ENCODE results near the gene PLPPR2.

The PLPPR2 gene

DNA sequence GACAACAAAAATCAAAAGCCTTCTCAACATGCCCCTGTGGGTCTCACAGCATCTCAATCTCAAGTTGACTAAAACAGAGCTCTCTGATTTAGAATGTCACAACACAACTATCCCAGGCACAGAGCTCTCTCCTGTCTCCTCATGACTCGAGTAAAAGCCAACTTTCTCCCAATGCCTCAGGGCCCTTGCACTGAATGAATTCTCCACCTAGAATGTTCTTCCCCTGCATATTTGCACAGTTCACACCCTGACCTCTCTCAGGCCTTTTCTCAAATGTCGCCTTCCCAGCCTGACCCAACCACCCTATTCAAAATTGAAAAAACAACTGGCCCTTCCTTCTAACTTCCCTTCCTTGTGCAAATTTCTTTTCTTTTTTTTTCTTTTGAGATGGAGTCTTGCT is 15.5 kb downstream of the PLPPR2 start:
- Histone ChIP-seq H3K36me3 (ENCODE audit: control insufficient read depth in 5 of 5, insufficient read depth in 5 of 5, low read length in 5 of 5) (peaks cover 0 to 18% (median 4%) of the 10 kb centered on the region in 5 donors), H3K27ac (ENCODE audit: low read depth, low read length) (no peak overlapping the region), H3K9me3 (ENCODE audit: control insufficient read depth in 5 of 5, low read length in 5 of 5) (no peaks in the 10 kb centered on the region), H3K9ac (ENCODE audit: low read length in 5 of 5) (no peak overlapping the region), H3K27me3 (ENCODE audit: control insufficient read depth in 5 of 5, insufficient read depth in 4 of 5, low read length in 5 of 5) (no peaks in the 10 kb centered on the region), H3K4me3 (ENCODE audit: low read depth in 1 of 5, low read length in 5 of 5) (no peak overlapping the region), H3K4me1 (ENCODE audit: control insufficient read depth in 5 of 5, insufficient read depth in 5 of 5, low read length in 5 of 5) (peaks cover 2 to 17% (median 14%) of the 10 kb centered on the region in 5 donors)

DNA sequence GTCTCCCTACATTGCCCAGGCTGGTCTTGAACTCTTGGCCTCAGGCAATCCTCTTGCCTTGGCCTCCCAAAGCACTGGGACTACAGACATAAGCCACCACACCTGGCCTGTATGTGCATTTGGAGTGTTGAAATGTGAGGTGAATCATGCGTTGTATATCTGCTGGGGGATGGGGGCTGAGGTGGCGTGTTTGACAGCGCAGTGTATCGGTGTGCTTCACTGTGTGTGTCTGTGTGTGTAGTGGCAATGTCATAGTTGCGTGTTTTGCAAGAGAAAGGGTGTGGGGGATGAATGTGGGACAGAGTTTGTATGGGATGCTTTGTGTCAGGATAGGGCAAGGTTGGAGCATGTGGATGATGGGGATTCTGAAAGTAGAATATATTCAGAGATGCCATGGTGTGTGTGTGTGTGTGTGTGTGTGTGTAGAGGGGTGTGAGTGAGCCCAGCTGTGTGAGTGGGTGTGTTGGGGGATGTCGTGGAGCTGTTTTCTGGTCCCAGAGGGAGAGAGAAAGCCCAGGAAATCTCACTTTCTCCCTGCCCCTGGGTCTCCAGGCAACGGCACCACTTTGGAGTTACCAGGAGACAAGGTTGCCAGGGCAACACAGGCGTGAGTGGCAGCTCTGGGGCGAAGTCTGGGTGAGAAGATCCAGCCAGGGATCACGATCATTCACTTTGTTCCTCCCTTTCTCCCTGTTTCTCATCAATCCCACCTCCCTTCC is 18.1 kb downstream of the PLPPR2 start:
- H3K4me3 ChIP-seq (ENCODE audit: low read depth in 1 of 5, low read length in 5 of 5): peak overlapping the region in 1 of 5 donors; percentile 66
- peaks cover 2 to 26% (median 25%) of the 10 kb centered on the region in 5 donors for H3K4me1 ChIP-seq (ENCODE audit: control insufficient read depth in 5 of 5, insufficient read depth in 5 of 5, low read length in 5 of 5)
- no peaks in the 10 kb centered on the region for H3K27me3 ChIP-seq (ENCODE audit: control insufficient read depth in 5 of 5, insufficient read depth in 4 of 5, low read length in 5 of 5)
- H3K36me3 ChIP-seq (ENCODE audit: control insufficient read depth in 5 of 5, insufficient read depth in 5 of 5, low read length in 5 of 5): peaks cover 0 to 9% (median 5%) of the 10 kb centered on the region in 5 donors
- no peak overlapping the region for H3K27ac ChIP-seq (ENCODE audit: low read depth, low read length)
- no peaks in the 10 kb centered on the region for H3K9me3 ChIP-seq (ENCODE audit: control insufficient read depth in 5 of 5, low read length in 5 of 5)
- H3K9ac ChIP-seq (ENCODE audit: low read length in 5 of 5): no peak overlapping the region

DNA sequence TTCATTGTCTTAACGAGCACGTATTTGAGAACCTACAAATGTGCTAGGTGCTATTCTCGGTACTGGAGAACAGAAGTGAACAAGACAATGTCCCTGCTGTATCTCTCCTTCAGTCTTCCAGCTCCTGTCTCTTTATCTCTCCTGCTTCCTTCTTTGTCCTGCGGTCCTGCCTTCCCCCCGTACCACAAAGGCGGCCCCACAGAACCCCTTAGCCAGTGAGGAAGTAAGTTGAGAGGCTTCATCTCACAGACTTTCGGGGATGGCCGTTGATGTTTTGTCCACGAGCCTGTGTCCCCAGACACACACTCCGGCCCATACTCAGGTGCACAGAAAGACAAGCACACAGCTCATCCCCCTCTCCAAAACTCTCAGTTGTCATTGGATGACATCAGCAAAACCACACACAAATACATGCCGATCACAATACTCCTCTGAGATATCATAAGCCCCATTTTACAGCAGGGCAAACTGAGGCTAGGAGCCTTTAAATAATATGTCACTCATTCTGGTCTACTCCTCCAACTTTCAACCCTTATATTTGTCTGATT is 18.7 kb downstream of the PLPPR2 start:
- Histone ChIP-seq H3K4me1 (ENCODE audit: control insufficient read depth in 5 of 5, insufficient read depth in 5 of 5, low read length in 5 of 5) (peaks cover 2 to 26% (median 25%) of the 10 kb centered on the region in 5 donors), H3K9me3 (ENCODE audit: control insufficient read depth in 5 of 5, low read length in 5 of 5) (no peaks in the 10 kb centered on the region), H3K36me3 (ENCODE audit: control insufficient read depth in 5 of 5, insufficient read depth in 5 of 5, low read length in 5 of 5) (peaks cover 0 to 9% (median 7%) of the 10 kb centered on the region in 5 donors), H3K27ac (ENCODE audit: low read depth, low read length) (peak overlapping the region; percentile 92), H3K9ac (ENCODE audit: low read length in 5 of 5) (peak overlapping the region in 3 of 5 donors; percentile 32 to 85 (median 83)), H3K4me3 (ENCODE audit: low read depth in 1 of 5, low read length in 5 of 5) (peak overlapping the region; percentile 66 to 90 (median 81)), H3K27me3 (ENCODE audit: control insufficient read depth in 5 of 5, insufficient read depth in 4 of 5, low read length in 5 of 5) (no peaks in the 10 kb centered on the region)

DNA sequence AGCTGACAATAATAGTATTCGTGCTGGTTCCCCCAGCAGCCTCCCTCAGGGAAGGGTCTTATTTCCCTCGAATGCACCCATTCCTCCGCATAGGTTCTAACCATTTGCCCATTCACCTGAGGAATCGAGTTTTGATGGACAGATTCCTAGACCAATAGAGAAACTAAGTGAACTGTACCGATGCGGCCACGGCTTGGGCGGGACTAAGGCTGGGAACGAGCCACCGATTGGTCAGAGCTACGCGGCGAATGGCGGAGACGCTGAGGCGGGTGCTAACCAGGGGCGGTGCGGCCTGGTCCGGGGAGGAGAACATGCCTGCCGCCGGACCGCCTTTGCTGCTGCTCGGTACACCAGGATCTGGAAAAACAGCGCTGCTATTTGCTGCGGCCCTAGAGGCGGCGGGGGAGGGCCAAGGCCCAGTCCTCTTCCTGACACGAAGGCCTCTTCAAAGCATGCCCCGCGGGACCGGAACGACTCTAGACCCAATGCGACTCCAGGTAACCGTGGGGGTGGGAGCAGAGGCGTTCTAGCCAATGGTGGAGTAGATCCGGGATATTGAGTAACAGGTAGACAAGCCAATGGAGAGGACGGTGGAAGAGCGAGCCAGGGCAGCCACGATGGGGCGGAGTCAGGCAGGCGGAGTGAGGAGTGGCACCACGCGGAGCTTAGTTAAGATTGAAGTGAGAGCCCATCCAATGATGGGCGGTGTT is 19.4 kb downstream of the PLPPR2 start, which contains the start of gene SWSAP1:
Gene SWSAP1, plus strand, starts transcription at position 234 of the 710 bp plus-strand sequence. Its CDS starts 15 bp downstream, at position 249.
- peaks cover 0 to 9% (median 6%) of the 10 kb centered on the region in 5 donors for H3K36me3 ChIP-seq (ENCODE audit: control insufficient read depth in 5 of 5, insufficient read depth in 5 of 5, low read length in 5 of 5)
- peaks cover 2 to 26% (median 25%) of the 10 kb centered on the region in 5 donors for H3K4me1 ChIP-seq (ENCODE audit: control insufficient read depth in 5 of 5, insufficient read depth in 5 of 5, low read length in 5 of 5)

DNA sequence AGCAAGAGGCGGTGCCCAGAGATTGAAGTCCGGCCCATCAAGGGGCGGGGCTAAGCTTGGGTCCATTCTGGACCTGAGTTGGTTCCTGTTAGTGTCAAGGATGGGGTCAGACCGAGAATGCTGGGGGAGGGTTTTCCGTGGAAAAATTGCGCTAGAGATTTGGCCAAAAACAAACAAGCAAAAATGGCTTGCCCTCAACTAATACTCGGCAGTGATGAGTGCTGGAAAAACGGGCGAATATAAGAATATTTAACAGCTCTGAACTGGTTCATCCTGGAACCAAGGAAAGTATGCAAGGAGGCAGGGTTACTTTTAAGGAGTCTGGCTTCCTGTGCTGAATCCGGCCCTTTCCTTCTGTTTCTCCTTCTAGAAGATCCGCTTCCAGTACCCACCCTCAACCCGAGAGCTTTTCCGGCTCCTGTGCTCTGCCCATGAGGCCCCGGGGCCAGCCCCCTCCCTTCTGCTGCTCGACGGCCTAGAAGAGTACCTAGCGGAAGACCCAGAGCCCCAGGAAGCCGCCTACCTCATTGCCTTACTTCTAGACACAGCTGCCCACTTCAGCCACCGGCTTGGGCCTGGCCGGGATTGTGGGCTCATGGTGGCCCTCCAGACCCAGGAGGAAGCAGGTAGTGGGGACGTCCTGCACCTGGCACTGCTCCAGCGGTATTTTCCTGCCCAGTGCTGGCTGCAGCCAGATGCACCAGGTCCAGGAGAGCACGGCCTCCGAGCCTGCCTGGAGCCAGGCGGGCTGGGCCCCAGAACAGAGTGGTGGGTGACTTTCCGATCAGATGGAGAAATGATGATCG is 20.1 kb downstream of the PLPPR2 start:
- no peaks in the 10 kb centered on the region for H3K27me3 ChIP-seq (ENCODE audit: control insufficient read depth in 5 of 5, insufficient read depth in 4 of 5, low read length in 5 of 5)
- H3K9me3 ChIP-seq (ENCODE audit: control insufficient read depth in 5 of 5, low read length in 5 of 5): no peaks in the 10 kb centered on the region
- peaks cover 4 to 30% (median 30%) of the 10 kb centered on the region in 5 donors for H3K4me1 ChIP-seq (ENCODE audit: control insufficient read depth in 5 of 5, insufficient read depth in 5 of 5, low read length in 5 of 5)
- H3K4me3 ChIP-seq (ENCODE audit: low read depth in 1 of 5, low read length in 5 of 5): peak overlapping the region; percentile 61 to 90 (median 81)
- peak overlapping the region; percentile 92 for H3K27ac ChIP-seq (ENCODE audit: low read depth, low read length)
- peaks cover 0 to 9% (median 6%) of the 10 kb centered on the region in 5 donors for H3K36me3 ChIP-seq (ENCODE audit: control insufficient read depth in 5 of 5, insufficient read depth in 5 of 5, low read length in 5 of 5)
- H3K9ac ChIP-seq (ENCODE audit: low read length in 5 of 5): peak overlapping the region in 4 of 5 donors; percentile 42 to 82 (median 62)

More for the DNA sequence above, 19.4 kb downstream of the PLPPR2 start, which contains the start of gene SWSAP1:
- no peaks in the 10 kb centered on the region for H3K9me3 ChIP-seq (ENCODE audit: control insufficient read depth in 5 of 5, low read length in 5 of 5)
- H3K27me3 ChIP-seq (ENCODE audit: control insufficient read depth in 5 of 5, insufficient read depth in 4 of 5, low read length in 5 of 5): no peaks in the 10 kb centered on the region
- peak within 1 kb of the TSS; percentile 68 to 90 (median 81) for H3K4me3 ChIP-seq (ENCODE audit: low read depth in 1 of 5, low read length in 5 of 5)
- peak within 1 kb of the TSS; percentile 92 for H3K27ac ChIP-seq (ENCODE audit: low read depth, low read length)
- peak within 1 kb of the TSS; percentile 70 to 85 (median 82) for H3K9ac ChIP-seq (ENCODE audit: low read length in 5 of 5)

DNA sequence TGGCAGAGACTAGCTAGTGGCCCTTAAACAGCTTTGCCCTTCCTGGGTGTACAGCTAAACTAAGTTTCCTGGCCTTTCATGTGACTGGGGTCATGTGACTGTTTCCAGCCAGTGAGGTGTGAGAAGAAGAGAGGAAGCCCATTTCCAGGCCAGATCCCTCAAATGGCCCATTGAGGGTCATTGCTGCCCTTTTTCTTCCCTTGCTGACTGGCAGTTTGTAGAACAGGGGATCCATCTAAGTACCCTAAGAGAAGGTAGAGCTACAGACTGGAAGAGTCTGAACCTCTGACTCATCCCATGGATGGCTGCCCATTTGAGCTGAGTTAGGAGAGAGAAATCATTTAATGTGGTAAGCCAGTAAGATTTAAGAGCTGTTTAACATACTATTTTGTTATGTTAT is 22.0 kb downstream of the PLPPR2 start:
- Histone ChIP-seq H3K27me3 (ENCODE audit: control insufficient read depth in 5 of 5, insufficient read depth in 4 of 5, low read length in 5 of 5) (peaks cover 0 to 5% (median 0%) of the 10 kb centered on the region in 5 donors), H3K4me1 (ENCODE audit: control insufficient read depth in 5 of 5, insufficient read depth in 5 of 5, low read length in 5 of 5) (peaks cover 6 to 48% (median 44%) of the 10 kb centered on the region in 5 donors), H3K36me3 (ENCODE audit: control insufficient read depth in 5 of 5, insufficient read depth in 5 of 5, low read length in 5 of 5) (peaks cover 0 to 9% (median 6%) of the 10 kb centered on the region in 5 donors), H3K4me3 (ENCODE audit: low read depth in 1 of 5, low read length in 5 of 5) (no peak overlapping the region), H3K9me3 (ENCODE audit: control insufficient read depth in 5 of 5, low read length in 5 of 5) (no peaks in the 10 kb centered on the region), H3K9ac (ENCODE audit: low read length in 5 of 5) (peak overlapping the region in 1 of 5 donors; percentile 26), H3K27ac (ENCODE audit: low read depth, low read length) (no peak overlapping the region)

DNA sequence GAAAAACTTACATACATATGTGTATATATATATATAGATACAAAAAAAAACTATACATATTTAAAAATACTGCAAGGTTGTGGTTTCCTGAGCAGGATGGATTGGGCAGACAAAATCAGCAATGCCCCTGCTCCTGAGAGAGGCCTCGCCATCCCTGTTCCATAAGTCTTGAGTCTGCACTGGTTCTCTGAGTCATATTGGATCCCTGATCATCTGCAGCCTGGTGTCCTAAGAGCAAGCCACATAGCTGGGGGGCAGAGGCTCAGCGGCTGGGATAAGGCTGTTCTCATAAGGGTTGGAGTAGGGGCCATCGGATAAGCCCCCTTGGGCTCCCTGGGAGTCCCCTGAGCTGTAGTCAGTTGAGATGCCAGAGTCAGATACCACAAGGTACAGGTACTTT is 22.5 kb downstream of the PLPPR2 start:
- no peaks in the 10 kb centered on the region for H3K9me3 ChIP-seq (ENCODE audit: control insufficient read depth in 5 of 5, low read length in 5 of 5)
- H3K9ac ChIP-seq (ENCODE audit: low read length in 5 of 5): no peak overlapping the region
- peaks cover 0 to 9% (median 6%) of the 10 kb centered on the region in 5 donors for H3K36me3 ChIP-seq (ENCODE audit: control insufficient read depth in 5 of 5, insufficient read depth in 5 of 5, low read length in 5 of 5)
- H3K4me1 ChIP-seq (ENCODE audit: control insufficient read depth in 5 of 5, insufficient read depth in 5 of 5, low read length in 5 of 5): peaks cover 6 to 51% (median 46%) of the 10 kb centered on the region in 5 donors
- no peak overlapping the region for H3K4me3 ChIP-seq (ENCODE audit: low read depth in 1 of 5, low read length in 5 of 5)
- no peak overlapping the region for H3K27ac ChIP-seq (ENCODE audit: low read depth, low read length)
- H3K27me3 ChIP-seq (ENCODE audit: control insufficient read depth in 5 of 5, insufficient read depth in 4 of 5, low read length in 5 of 5): peaks cover 2 to 8% (median 3%) of the 10 kb centered on the region in 5 donors

DNA sequence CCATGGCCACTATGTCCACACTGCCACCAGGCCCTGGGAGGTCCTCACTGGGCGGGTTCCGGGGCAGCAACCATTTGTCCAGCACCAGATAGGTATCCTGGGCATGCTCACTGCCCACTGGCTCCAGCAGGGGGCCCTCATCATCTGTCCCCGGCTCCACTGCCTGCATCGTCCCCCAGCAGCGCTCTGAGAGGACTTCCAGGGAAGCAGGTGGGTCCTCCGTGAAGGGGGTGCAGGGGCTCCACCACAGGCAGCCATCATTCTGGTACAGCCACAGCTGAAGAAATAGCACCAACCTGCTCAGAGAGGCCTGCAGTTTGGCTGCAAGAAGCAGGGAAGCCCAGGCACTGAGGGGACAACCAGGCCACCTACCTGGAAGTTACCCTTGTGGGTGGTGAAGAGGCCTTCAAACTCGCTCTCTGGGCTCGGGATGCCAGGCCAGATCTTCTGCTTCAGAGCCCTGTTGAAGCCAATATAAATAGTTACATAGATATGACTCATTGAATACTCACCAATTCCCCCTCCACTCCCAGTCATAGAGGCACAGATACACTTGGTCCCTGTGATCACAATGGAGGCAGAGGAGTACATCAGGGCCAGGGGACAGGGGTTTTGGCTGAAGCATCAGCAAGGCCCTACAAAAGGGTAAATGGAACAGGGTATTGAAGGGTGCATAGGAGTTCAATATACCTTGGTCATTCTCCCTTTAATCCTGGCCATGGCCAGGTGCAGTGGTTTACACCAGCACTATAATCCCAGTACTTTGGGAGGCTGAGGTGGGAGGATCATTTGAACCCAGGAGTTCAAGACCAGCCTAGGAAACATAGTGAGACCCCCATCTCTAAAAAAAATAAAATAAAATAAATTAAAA is 23.3 kb downstream of the PLPPR2 start:
- peaks cover 6 to 59% (median 54%) of the 10 kb centered on the region in 5 donors for H3K4me1 ChIP-seq (ENCODE audit: control insufficient read depth in 5 of 5, insufficient read depth in 5 of 5, low read length in 5 of 5)
- H3K4me3 ChIP-seq (ENCODE audit: low read depth in 1 of 5, low read length in 5 of 5): no peak overlapping the region
- no peak overlapping the region for H3K27ac ChIP-seq (ENCODE audit: low read depth, low read length)
- H3K27me3 ChIP-seq (ENCODE audit: control insufficient read depth in 5 of 5, insufficient read depth in 4 of 5, low read length in 5 of 5): peaks cover 5 to 14% (median 8%) of the 10 kb centered on the region in 5 donors
- peaks cover 0 to 9% (median 6%) of the 10 kb centered on the region in 5 donors for H3K36me3 ChIP-seq (ENCODE audit: control insufficient read depth in 5 of 5, insufficient read depth in 5 of 5, low read length in 5 of 5)
- no peaks in the 10 kb centered on the region for H3K9me3 ChIP-seq (ENCODE audit: control insufficient read depth in 5 of 5, low read length in 5 of 5)
- no peak overlapping the region for H3K9ac ChIP-seq (ENCODE audit: low read length in 5 of 5)

Measured in subcutaneous abdominal adipose tissue (tissue), 5 donors.